Endothelial cell (in vitro differentiated cells): ENCODE data around the gene ALG5. TPM values are rescaled to one million over a fixed set of nuclear protein-coding genes. Genes with fewer than 3 reads are reported as not detected.

Experiments used
- DNase-seq: peaks from one replicate; pipeline ENCODE4 v3.0.0; 2021; ENCODE audit warnings: low spot score
- H3K27ac Mint-ChIP-seq: one replicate; pipeline ENCODE4 v1.8.0; 2021; ENCODE audit warnings: mixed read lengths, inconsistent platforms; ENCODE audit not compliant: unreplicated experiment
- H3K27me3 Mint-ChIP-seq: one replicate; pipeline ENCODE4 v1.8.0; 2021; ENCODE audit warnings: mild to moderate bottlenecking, moderate library complexity, mixed read lengths, inconsistent platforms; ENCODE audit not compliant: unreplicated experiment
- H3K36me3 Mint-ChIP-seq: one replicate; pipeline ENCODE4 v1.8.0; 2021; ENCODE audit warnings: mild to moderate bottlenecking, low read depth, mixed read lengths, inconsistent platforms; ENCODE audit not compliant: unreplicated experiment
- H3K4me1 Mint-ChIP-seq: one replicate; pipeline ENCODE4 v1.8.0; 2021; ENCODE audit warnings: mild to moderate bottlenecking, mixed read lengths, inconsistent platforms; ENCODE audit not compliant: unreplicated experiment
- H3K4me3 Mint-ChIP-seq: one replicate; pipeline ENCODE4 v1.8.0; 2021; ENCODE audit warnings: mild to moderate bottlenecking, mixed read lengths, inconsistent platforms; ENCODE audit not compliant: unreplicated experiment
- H3K9me3 Mint-ChIP-seq: one replicate; pipeline ENCODE4 v1.8.0; 2021; ENCODE audit warnings: mixed read lengths, inconsistent platforms; ENCODE audit not compliant: unreplicated experiment
- total RNA-seq: library from RNA; stranded (reverse); fragmentation: NEBNext Ultra II Directional; extraction: Animal tissue kit (Norgen Biotek cat#: 25700); gene quantifications from one replicate; pipeline ENCODE4 v1.2.1, GENCODE V29; 2021; ENCODE audit not compliant: unreplicated experiment
- TF ChIP-seq, protein P1 (sequence below): fragments of 200-600 bp; sonication (generic); IDR thresholded peaks from one replicate; pipeline ENCODE4 v1.5.0; 2021; ENCODE audit warnings: antibody characterized with exemption; ENCODE audit not compliant: unreplicated experiment

Gene ALG5
- total RNA-seq, 1 donor from 2014 or later, result 22.0 TPM

DNA sequence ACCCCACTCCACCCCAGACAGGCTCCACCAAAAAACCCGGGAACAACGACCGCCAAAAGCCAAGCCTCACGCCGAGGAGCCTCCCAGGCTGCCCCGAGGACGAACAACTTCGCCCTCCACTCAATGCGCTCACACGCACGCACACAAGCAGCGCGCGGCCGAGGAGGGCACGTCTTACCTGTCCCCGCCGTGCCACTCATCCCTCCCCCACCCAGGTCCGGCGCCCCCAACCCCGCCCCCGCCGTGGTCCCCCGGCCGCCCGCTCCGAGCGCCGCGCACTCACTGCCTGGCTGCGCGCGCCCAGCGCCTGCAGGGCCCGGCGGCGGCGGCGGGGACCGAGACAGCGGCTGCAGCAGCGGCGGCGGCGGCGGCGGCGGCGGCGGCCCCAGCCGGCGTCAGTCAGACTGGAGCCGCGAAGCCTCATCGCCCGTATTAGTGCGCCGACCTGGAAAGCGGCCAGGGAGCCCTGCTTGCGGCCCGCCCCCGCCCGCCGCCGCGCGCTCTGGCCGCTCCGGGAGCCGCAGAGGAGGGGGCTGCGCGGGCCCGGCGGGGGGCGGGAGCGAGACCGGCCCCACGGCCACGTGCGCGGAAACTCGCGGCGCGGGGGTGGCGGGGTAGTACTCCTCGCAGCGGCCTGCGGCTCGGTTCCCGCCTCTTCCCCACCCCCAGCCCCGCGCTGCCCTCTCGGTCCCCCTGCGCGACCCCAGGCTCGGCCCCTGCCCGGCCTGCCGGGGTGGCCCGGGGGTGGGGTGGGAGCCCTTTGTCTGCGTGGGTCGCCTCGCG lies 79.1 kb downstream of the ALG5 start, which contains the start of gene SMAD9:
TSS of gene SMAD9 (minus strand) at position 406 of the 783 bp plus-strand sequence. CDS start 40,549 bp downstream, outside the sequence.
- no peak within 1 kb of the TSS for H3K27ac Mint-ChIP-seq
- no peaks in the 10 kb centered on the region for H3K9me3 Mint-ChIP-seq
- TF ChIP-seq, protein P1, sequence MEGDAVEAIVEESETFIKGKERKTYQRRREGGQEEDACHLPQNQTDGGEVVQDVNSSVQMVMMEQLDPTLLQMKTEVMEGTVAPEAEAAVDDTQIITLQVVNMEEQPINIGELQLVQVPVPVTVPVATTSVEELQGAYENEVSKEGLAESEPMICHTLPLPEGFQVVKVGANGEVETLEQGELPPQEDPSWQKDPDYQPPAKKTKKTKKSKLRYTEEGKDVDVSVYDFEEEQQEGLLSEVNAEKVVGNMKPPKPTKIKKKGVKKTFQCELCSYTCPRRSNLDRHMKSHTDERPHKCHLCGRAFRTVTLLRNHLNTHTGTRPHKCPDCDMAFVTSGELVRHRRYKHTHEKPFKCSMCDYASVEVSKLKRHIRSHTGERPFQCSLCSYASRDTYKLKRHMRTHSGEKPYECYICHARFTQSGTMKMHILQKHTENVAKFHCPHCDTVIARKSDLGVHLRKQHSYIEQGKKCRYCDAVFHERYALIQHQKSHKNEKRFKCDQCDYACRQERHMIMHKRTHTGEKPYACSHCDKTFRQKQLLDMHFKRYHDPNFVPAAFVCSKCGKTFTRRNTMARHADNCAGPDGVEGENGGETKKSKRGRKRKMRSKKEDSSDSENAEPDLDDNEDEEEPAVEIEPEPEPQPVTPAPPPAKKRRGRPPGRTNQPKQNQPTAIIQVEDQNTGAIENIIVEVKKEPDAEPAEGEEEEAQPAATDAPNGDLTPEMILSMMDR, result no peak
- H3K36me3 Mint-ChIP-seq, result no peaks in the 10 kb centered on the region
- H3K4me1 Mint-ChIP-seq, result peaks cover 3% of the 10 kb centered on the region
- H3K27me3 Mint-ChIP-seq, result peaks cover 5% of the 10 kb centered on the region
- H3K4me3 Mint-ChIP-seq, result peak within 1 kb of the TSS; percentile 89
- DNase-seq, result peak; percentile 55

DNA sequence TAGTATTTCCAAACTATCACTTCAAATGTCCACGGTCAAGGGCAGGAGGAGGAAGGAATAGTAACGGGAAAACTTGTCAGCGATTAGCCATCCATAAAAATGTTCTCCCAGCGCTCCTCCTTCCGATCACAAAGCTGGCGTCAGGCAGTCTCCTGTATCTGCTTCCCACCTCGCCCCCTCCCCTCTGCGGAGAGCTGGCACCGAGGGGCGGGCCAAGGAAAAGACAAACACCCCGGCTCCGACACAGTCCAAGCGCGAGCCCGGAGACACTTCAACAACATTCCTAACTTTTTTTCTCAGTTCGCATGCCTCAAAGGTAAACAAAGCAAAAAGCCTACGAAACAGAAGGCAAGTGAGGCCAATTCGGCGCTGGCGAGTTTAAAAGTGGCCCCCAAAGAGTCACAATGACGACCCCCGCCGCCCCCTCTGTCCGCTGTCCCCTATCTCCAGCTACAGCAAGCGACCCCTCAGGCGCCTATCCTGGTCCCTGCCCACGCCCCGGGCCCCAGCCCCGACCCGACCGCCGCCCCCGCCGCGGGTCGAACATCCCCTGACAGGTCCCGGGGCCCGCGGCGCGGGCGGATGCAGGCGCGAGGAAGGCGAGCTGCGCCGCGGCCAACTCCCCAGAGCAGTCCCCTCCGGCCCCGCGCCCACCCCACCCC lies 79.8 kb downstream of the ALG5 start:
- no peak overlapping the region for H3K27ac Mint-ChIP-seq
- TF ChIP-seq, protein P1, result no peak
- H3K4me1 Mint-ChIP-seq, result peaks cover 3% of the 10 kb centered on the region
- peaks cover 5% of the 10 kb centered on the region for H3K27me3 Mint-ChIP-seq
- peak overlapping the region; percentile 89 for H3K4me3 Mint-ChIP-seq
- DNase-seq, result peak; percentile 18
- no peaks in the 10 kb centered on the region for H3K9me3 Mint-ChIP-seq
- H3K36me3 Mint-ChIP-seq, result no peaks in the 10 kb centered on the region

DNA sequence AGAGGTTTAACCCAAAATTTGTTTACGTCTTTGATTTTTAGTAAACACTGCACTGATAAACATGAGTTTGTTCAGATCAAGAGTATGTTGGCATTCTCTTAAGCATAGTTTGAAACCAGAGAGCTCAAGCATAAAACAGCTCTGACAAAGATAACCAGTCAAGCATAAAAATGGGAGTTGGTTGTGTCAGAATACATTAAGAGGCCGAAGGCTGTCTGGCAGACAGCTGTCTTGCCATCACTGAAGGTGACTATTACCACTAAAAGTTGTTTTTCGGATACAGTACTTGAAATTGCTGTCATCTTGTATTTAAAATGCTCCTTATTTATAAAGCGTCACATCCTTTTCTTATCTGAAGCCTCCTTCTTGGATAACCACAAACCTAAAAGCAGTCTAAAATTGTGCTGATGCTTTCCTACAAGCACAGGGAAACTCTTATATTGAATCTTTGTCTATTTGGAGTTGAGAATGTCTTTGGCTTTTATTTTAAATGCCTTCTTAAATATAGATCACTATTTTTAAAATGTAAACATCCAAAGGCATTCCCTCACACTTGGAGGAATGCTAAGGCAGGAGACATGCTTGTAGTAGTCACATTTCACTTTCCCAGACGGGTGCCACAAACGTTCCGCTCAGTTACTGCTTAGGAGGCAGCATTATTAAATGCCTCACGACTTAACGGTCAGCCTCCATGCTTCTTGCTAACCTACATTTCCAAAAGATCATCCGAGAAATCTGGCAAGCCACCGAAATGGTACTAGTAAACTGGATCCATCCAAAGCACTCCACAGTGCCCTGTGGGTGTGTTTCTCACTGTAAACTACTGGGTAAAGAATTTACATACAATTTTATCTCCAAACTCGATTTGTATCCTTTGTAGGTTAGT lies 80.7 kb downstream of the ALG5 start:
- H3K27ac Mint-ChIP-seq, result no peak overlapping the region
- TF ChIP-seq, protein P1, result no peak
- DNase-seq, result no peak

DNA sequence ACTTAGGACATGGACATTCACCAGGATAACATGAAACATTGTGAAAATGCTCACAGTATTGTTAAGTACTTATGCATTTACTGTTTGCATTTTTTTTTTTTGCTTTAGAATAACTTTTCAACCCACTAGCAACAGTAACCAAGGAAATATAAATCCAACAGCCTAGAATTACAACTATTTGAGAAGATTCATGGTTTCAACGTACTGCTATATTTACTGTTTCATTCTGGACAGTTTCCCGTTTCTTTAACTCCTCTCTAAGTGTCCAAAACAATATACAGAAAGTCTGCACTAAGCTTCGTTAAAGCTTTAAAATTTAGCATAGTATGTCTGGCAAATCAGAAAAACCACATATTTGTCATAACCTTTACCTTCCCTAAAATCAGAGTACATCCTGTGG lies 81.8 kb downstream of the ALG5 start:
- Mint-ChIP-seq H3K27me3 (peaks cover 5% of the 10 kb centered on the region), H3K27ac (no peak overlapping the region), H3K36me3 (no peaks in the 10 kb centered on the region), H3K9me3 (no peaks in the 10 kb centered on the region), H3K4me1 (peaks cover 7% of the 10 kb centered on the region), H3K4me3 (no peak overlapping the region)
- no peak for DNase-seq
- TF ChIP-seq, protein P1, result no peak

More for the DNA sequence above, 80.7 kb downstream of the ALG5 start:
- H3K9me3 Mint-ChIP-seq, result no peaks in the 10 kb centered on the region
- H3K36me3 Mint-ChIP-seq, result no peaks in the 10 kb centered on the region
- peak overlapping the region; percentile 89 for H3K4me3 Mint-ChIP-seq
- peaks cover 3% of the 10 kb centered on the region for H3K4me1 Mint-ChIP-seq
- H3K27me3 Mint-ChIP-seq, result peaks cover 5% of the 10 kb centered on the region
